ENCODE results near the gene STAG3.

The STAG3 gene

GRCh38 chr7:100173806-100174495 lies 3.8 kb upstream of the STAG3 start:
- peaks cover 25% of the 10 kb centered on the region for H3K4me1 ChIP-seq (ENCODE audit: low read length)
- H3K4me2 ChIP-seq (ENCODE audit: low read length), result no peak overlapping the region
- H3K36me3 ChIP-seq (replicated peaks; ENCODE audit: low read depth, low read length), result no peaks in the 10 kb centered on the region
- no peak overlapping the region for H2AFZ ChIP-seq (ENCODE audit: low read depth, low read length)
- H4K20me1 ChIP-seq (ENCODE audit: insufficient read depth, low read length), result no peaks in the 10 kb centered on the region
- H3K27ac ChIP-seq (ENCODE audit: low read length), result no peak overlapping the region
- no peaks in the 10 kb centered on the region for H3K9me3 ChIP-seq (ENCODE audit: insufficient read depth, low read length)
- H3K27me3 ChIP-seq (ENCODE audit: low read depth, low read length), result peaks cover 4% of the 10 kb centered on the region
- H3K9ac ChIP-seq (ENCODE audit: low read length), result no peak overlapping the region
- TF ChIP-seq, protein P1, sequence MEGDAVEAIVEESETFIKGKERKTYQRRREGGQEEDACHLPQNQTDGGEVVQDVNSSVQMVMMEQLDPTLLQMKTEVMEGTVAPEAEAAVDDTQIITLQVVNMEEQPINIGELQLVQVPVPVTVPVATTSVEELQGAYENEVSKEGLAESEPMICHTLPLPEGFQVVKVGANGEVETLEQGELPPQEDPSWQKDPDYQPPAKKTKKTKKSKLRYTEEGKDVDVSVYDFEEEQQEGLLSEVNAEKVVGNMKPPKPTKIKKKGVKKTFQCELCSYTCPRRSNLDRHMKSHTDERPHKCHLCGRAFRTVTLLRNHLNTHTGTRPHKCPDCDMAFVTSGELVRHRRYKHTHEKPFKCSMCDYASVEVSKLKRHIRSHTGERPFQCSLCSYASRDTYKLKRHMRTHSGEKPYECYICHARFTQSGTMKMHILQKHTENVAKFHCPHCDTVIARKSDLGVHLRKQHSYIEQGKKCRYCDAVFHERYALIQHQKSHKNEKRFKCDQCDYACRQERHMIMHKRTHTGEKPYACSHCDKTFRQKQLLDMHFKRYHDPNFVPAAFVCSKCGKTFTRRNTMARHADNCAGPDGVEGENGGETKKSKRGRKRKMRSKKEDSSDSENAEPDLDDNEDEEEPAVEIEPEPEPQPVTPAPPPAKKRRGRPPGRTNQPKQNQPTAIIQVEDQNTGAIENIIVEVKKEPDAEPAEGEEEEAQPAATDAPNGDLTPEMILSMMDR (IDR thresholded peaks at IDR 0.05; ENCODE audit: low read depth, low read length), result no peak
- TF ChIP-seq EZH2phosphoT487 (IDR thresholded peaks at IDR 0.05; ENCODE audit: low read depth), result no peak
- H3K79me2 ChIP-seq (ENCODE audit: low read length), result no peaks in the 10 kb centered on the region
- no peak overlapping the region for H3K4me3 ChIP-seq (ENCODE audit: low read length)

DNA sequence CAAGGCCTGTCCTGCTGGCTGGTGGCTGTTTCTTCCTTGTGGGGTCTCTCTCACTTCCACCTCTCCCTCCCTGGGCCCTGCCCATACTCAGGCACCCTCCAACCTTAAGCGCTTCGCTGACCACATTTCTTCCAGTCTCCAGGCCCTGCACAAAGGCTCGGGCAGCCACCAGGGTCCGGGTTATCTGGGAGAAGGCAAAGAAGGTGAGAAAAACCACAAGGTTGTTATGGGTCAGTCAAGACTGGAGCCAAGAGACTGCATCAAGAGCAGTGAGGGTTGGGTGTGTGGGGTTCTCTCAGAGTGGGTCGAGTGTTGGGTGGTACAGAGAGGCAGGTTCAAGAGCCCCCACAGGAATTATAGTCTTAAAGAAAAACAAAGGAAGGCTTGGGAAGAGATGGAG lies 3.1 kb upstream of the STAG3 start:
- TF ChIP-seq, protein P1 (IDR thresholded peaks at IDR 0.05; ENCODE audit: low read depth, low read length), result no peak
- TF ChIP-seq EZH2phosphoT487 (IDR thresholded peaks at IDR 0.05; ENCODE audit: low read depth), result no peak
- H4K20me1 ChIP-seq (ENCODE audit: insufficient read depth, low read length), result no peaks in the 10 kb centered on the region

DNA sequence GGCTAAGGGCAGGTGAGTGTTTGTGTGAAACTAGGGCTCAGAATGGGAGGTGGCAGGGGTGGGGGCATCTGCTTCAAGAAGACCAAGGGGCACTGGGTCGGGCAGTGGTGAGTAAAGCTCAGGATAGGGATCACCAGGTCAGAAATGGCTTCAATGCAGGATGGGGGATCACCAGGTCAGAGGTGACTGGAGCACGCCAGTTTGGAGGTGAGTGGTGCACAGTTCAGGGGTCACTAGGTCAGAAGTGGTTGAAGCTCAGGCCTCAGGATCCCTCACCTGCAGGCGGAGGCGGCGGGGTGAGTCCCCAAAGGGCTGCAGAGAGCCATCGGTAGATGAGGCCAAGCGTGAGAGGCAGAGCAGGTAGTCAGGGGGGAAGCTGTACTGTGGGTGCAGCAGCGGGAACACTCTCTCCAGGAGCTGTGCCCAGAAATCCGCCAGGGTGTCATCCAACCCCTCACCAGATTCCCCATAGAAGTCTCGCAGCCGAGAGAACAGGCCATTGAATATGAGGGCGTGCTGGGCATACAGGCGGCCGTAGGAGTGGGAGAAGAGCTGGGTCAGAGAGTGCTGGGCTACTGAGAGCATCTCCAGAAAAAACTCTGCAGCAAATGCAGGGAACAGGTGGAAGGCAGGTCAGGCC lies 2.3 kb upstream of the STAG3 start:
- no peaks in the 10 kb centered on the region for H3K79me2 ChIP-seq (ENCODE audit: low read length)
- H3K9me3 ChIP-seq (ENCODE audit: insufficient read depth, low read length), result no peaks in the 10 kb centered on the region
- no peak overlapping the region for H3K4me2 ChIP-seq (ENCODE audit: low read length)
- H3K36me3 ChIP-seq (replicated peaks; ENCODE audit: low read depth, low read length), result no peaks in the 10 kb centered on the region
- H3K27ac ChIP-seq (ENCODE audit: low read length), result no peak overlapping the region
- H2AFZ ChIP-seq (ENCODE audit: low read depth, low read length), result no peak overlapping the region
- H3K4me3 ChIP-seq (ENCODE audit: low read length), result no peak overlapping the region
- no peak overlapping the region for H3K9ac ChIP-seq (ENCODE audit: low read length)
- no peaks in the 10 kb centered on the region for H4K20me1 ChIP-seq (ENCODE audit: insufficient read depth, low read length)
- peaks cover 11% of the 10 kb centered on the region for H3K4me1 ChIP-seq (ENCODE audit: low read length)
- TF ChIP-seq EZH2phosphoT487 (IDR thresholded peaks at IDR 0.05; ENCODE audit: low read depth), result no peak
- TF ChIP-seq, protein P1 (IDR thresholded peaks at IDR 0.05; ENCODE audit: low read depth, low read length), result no peak
- peaks cover 4% of the 10 kb centered on the region for H3K27me3 ChIP-seq (ENCODE audit: low read depth, low read length)

More for the DNA sequence above, 3.1 kb upstream of the STAG3 start:
- no peak overlapping the region for H2AFZ ChIP-seq (ENCODE audit: low read depth, low read length)
- no peak overlapping the region for H3K4me3 ChIP-seq (ENCODE audit: low read length)
- peaks cover 4% of the 10 kb centered on the region for H3K27me3 ChIP-seq (ENCODE audit: low read depth, low read length)
- no peak overlapping the region for H3K9ac ChIP-seq (ENCODE audit: low read length)
- H3K4me1 ChIP-seq (ENCODE audit: low read length), result peaks cover 19% of the 10 kb centered on the region
- H3K79me2 ChIP-seq (ENCODE audit: low read length), result no peaks in the 10 kb centered on the region
- no peaks in the 10 kb centered on the region for H3K36me3 ChIP-seq (replicated peaks; ENCODE audit: low read depth, low read length)
- no peak overlapping the region for H3K4me2 ChIP-seq (ENCODE audit: low read length)
- no peak overlapping the region for H3K27ac ChIP-seq (ENCODE audit: low read length)
- H3K9me3 ChIP-seq (ENCODE audit: insufficient read depth, low read length), result no peaks in the 10 kb centered on the region

All from OCI-LY3 (cell line).